Heart right ventricle (tissue), 16 donors: Measurements from ENCODE around the gene ANKS1B. TPM values are rescaled to one million over a fixed set of nuclear protein-coding genes. Genes with fewer than 3 reads are reported as not detected.

ENCODE experiments used
- ATAC-seq, 8 donors: fragments of 200-7000 bp; cut with Tn5 transposase; one replicate each; pipeline ENCODE4 v1.9.1; 2020; ENCODE audit warnings: mild to moderate bottlenecking in 8 of 8, moderate library complexity in 8 of 8, moderate number of reproducible peaks in 1 of 8
- DNase-seq, 2 donors: peaks; one replicate each; pipeline ENCODE4 v3.0.0-alpha.2; 2020
- H3K27ac ChIP-seq, 10 donors: fragments of 200-600 bp; sonication (generic) in 2 of 10; one replicate each; pipeline versions ENCODE4 v1.5.0 to v1.8.0; 2020 to 2022; ENCODE audit warnings: mild to moderate bottlenecking in 3 of 10
- H3K27me3 ChIP-seq, 7 donors: fragments of 200-600 bp; one replicate each; pipeline ENCODE4 v1.8.0; 2021 to 2022; ENCODE audit warnings: mild to moderate bottlenecking in 2 of 7
- H3K36me3 ChIP-seq, 9 donors: fragments of 200-600 bp; sonication (generic) in 1 of 9; one replicate each; pipeline versions ENCODE4 v1.5.0 to v1.8.0; 2020 to 2022; ENCODE audit warnings: mild to moderate bottlenecking in 2 of 9
- H3K4me1 ChIP-seq, 9 donors: fragments of 200-600 bp; sonication (generic) in 1 of 9; one replicate each; pipeline versions ENCODE4 v1.5.0 to v1.8.0; 2020 to 2022; ENCODE audit warnings: mild to moderate bottlenecking in 4 of 9
- H3K4me3 ChIP-seq, 10 donors: fragments of 200-600 bp; sonication (generic) in 2 of 10; one replicate each; pipeline versions ENCODE4 v1.5.0 to v1.8.0; 2020 to 2022; ENCODE audit warnings: mild to moderate bottlenecking in 7 of 10, moderate library complexity in 2 of 10
- H3K9me3 ChIP-seq, 11 donors: fragments of 200-600 bp in 10 of 11; sonication (generic) in 2 of 11; one replicate each; pipeline versions ENCODE4 v1.5.0 to v1.8.0; 2013 to 2022; ENCODE audit warnings: mild to moderate bottlenecking in 2 of 11, control low read depth in 1 of 11, moderate library complexity in 1 of 11
- WGBS, 2 donors: extraction: QIAGEN DNeasy Blood & Tissue Kit; methylation state at CpG; one replicate each; pipeline ENCODE4 v1.1.7; 2013; ENCODE audit warnings: inconsistent platforms in 1 of 2; 5-methylcytosine and 5-hydroxymethylcytosine counted together
- intact Hi-C, 10 donors: fragments of 100-400 bp; cut with DNase I; formaldehyde crosslinking; loops; one replicate each; pipeline versions ENCODE4 v1.11.1 to v1.14.2; 2022
- polyA plus RNA-seq, 2 donors: library from polyadenylated mRNA; stranded (reverse); fragments of 200-250 nt; gene quantifications; one replicate each; pipeline ENCODE4 v1.2.3, GENCODE V29; 2013
- total RNA-seq, 10 donors: library from RNA; stranded (reverse); fragmentation: NEBNext Ultra II Directional in 3 of 10; extraction: Animal tissue kit (Norgen Biotek cat#: 25700) in 3 of 10; gene quantifications; one replicate each; pipeline versions ENCODE4 v1.2.1 to v1.2.4, GENCODE V29; 2021 to 2023
- TF ChIP-seq, protein P1 (sequence below), 9 donors: fragments of 200-600 bp; sonication (generic) in 2 of 9; IDR thresholded peaks; one replicate each; pipeline versions ENCODE4 v1.5.0 to v1.8.0; 2021 to 2022; ENCODE audit warnings: antibody characterized with exemption in 9 of 9, mild to moderate bottlenecking in 5 of 9, moderate library complexity in 1 of 9
- donor health status: Arrhythmogenic right ventricular cardiomyopathy.
- donor health status: ischemic (EF 13 %, LVEDD 7.1; RV severe dilation, severe dysfunction).
- donor health status: healthy with polysubstance abuse.
- donor health status: DM: no; HTN: yes; CAD: no.
- donor health status: DM: no; HTN: no; CAD: no.
- donor health status: ischemic (EF 25% LVEDD 6.9; RV normal size, moderate dysfunction).
- donor health status: ischemic (EF 25% LVEDD 5.7; RV mildly dilated, moderate dysfunction).
- donor health status: healthy.
- donor health status: DM: yes; HTN: yes; CAD: no.
- donor health status: Ischemic cardiomyopathy.
- donor health status: ischemic (EF 35%, LVEDD 5.7; RV mildly dilated, moderate dysfunction).
- donor health status: nonischemic (EF 11% LVEDD 7.7; RV severe dilation, severe dysfunction).
- donor health status: DM: yes; HTN: yes; CAD: no.
- donor health status: PGD.
- donor health status: ischemic (EF 29% LVEDD 5.4; RV normal size, mild dysfunction).
- donor health status: nonischemic (EF 23%, LVEDD 6.1; RV moderate dilation, normal function).

ANKS1B gene
- total and polyA plus RNA-seq, 12 donors, result 0.58 to 4.8 (median 1.8) TPM

DNA sequence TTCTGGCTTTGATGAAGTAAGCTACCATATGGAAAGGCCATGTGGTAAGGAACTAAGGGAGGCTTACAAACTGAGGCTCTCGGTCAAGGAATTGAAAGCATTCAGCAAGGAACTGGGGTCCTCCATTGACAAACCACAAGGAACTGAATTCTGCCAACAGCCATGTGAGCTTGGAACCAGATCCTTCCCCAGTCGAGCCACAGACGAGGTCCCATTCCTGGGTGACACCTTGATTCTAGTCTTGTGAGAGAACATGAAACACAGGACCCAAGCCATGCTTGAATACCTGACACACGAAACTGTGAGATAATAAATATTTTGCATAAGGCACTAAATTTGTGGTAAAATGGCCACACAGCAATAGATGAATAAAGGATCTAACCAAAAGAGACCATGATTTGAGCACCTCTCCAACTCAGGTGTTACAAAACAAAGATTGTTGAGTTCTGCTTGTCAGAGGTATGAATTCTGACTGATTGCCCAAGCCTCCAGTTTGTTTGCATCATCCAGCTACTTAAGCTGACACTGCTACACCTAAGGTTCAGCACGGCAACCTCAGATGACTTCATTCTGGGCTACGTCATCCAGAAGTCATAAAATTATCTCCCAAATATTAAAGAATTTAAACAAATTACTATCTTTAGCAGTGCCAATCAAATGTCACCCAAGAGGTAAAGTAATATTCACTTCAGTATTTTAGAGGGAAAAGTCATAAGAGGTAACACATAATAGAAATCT lies 277.8 kb downstream of the ANKS1B start:
- no peaks in the 10 kb centered on the region for H3K27me3 ChIP-seq
- intact Hi-C loops, result no loop called here
- H3K9me3 ChIP-seq, result peaks cover 0 to 5% (median 0%) of the 10 kb centered on the region in 11 donors
- H3K4me1 ChIP-seq, result no peaks in the 10 kb centered on the region
- H3K4me3 ChIP-seq, result no peak overlapping the region
- H3K27ac ChIP-seq, result no peak overlapping the region
- 76 to 78% methylated on average over 6 of the region's 6 CpGs for WGBS, 2 donors
- H3K36me3 ChIP-seq, result no peaks in the 10 kb centered on the region
- TF ChIP-seq, protein P1, sequence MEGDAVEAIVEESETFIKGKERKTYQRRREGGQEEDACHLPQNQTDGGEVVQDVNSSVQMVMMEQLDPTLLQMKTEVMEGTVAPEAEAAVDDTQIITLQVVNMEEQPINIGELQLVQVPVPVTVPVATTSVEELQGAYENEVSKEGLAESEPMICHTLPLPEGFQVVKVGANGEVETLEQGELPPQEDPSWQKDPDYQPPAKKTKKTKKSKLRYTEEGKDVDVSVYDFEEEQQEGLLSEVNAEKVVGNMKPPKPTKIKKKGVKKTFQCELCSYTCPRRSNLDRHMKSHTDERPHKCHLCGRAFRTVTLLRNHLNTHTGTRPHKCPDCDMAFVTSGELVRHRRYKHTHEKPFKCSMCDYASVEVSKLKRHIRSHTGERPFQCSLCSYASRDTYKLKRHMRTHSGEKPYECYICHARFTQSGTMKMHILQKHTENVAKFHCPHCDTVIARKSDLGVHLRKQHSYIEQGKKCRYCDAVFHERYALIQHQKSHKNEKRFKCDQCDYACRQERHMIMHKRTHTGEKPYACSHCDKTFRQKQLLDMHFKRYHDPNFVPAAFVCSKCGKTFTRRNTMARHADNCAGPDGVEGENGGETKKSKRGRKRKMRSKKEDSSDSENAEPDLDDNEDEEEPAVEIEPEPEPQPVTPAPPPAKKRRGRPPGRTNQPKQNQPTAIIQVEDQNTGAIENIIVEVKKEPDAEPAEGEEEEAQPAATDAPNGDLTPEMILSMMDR (IDR thresholded peaks at IDR 0.05), result no peak
- DNase-seq (no peak), ATAC-seq (no peak)

GRCh38 chr12:99704458-99704857 lies 280.3 kb downstream of the ANKS1B start:
- DNase-seq (no peak), ATAC-seq (no peak)
- H3K9me3 ChIP-seq, result peaks cover 0 to 3% (median 0%) of the 10 kb centered on the region in 11 donors
- no peak overlapping the region for H3K27ac ChIP-seq
- no peaks in the 10 kb centered on the region for H3K36me3 ChIP-seq
- intact Hi-C loops, result no loop called here
- no peaks in the 10 kb centered on the region for H3K4me1 ChIP-seq
- TF ChIP-seq, protein P1 (IDR thresholded peaks at IDR 0.05), result no peak
- H3K4me3 ChIP-seq, result no peak overlapping the region
- H3K27me3 ChIP-seq, result no peaks in the 10 kb centered on the region

- peaks cover 0 to 3% (median 0%) of the 10 kb centered on the region in 11 donors for H3K9me3 ChIP-seq
- intact Hi-C loops, result no loop called here
- no peaks in the 10 kb centered on the region for H3K27me3 ChIP-seq
- TF ChIP-seq, protein P1 (IDR thresholded peaks at IDR 0.05), result no peak
- no peaks in the 10 kb centered on the region for H3K36me3 ChIP-seq
- ATAC-seq, result no peak
- no peak overlapping the region for H3K27ac ChIP-seq
- H3K4me3 ChIP-seq, result no peak overlapping the region
- no peaks in the 10 kb centered on the region for H3K4me1 ChIP-seq
- 42 to 56% methylated on average over 1 of the region's 1 CpG for WGBS, 2 donors
- DNase-seq, result no peak
Measured at GRCh38 chr12:99704036-99704435, 280.7 kb downstream of the ANKS1B start.

DNA sequence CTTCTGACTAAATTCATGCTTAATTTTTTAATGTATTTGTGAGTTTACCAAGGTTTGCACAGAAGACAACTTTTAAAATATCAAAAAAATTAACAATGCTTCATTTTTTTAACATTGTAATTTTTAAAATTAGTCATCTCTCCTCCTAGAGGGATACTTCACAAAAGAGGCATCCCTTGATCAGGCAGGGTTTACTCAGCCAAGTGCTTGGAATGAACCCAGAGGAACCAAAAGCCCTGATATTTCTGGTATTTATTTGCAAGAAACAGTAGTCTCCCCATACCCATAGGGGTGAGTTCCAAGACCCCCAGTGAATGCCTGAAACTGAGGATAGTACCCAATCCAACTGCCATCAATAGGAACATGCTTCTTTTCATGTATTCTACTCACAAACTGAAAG lies 284.7 kb downstream of the ANKS1B start:
- no peak for ATAC-seq
- Histone ChIP-seq H3K9me3 (peaks cover 0 to 12% (median 0%) of the 10 kb centered on the region in 11 donors), H3K27me3 (no peaks in the 10 kb centered on the region), H3K27ac (no peak overlapping the region), H3K4me1 (no peaks in the 10 kb centered on the region), H3K4me3 (no peak overlapping the region), H3K36me3 (no peaks in the 10 kb centered on the region)
- DNase-seq, result no peak
- intact Hi-C loops, result no loop called here
- TF ChIP-seq, protein P1 (IDR thresholded peaks at IDR 0.05), result no peak
